ENCODE measurements around the gene CAVIN1. TPM values are rescaled to one million over a fixed set of nuclear protein-coding genes. Genes with fewer than 3 reads are reported as not detected.
A peak's percentile ranks its signal among the peaks of the same experiment; 100 is the strongest.
"Not testable (repeated sequence)": the region's sequence is repeated elsewhere in the genome, so short reads cannot be mapped to it uniquely, and the experiment has no call there.

Gene CAVIN1
- polyA plus RNA-seq, 3 donors: 0.01 TPM; not detected in 2

DNA sequence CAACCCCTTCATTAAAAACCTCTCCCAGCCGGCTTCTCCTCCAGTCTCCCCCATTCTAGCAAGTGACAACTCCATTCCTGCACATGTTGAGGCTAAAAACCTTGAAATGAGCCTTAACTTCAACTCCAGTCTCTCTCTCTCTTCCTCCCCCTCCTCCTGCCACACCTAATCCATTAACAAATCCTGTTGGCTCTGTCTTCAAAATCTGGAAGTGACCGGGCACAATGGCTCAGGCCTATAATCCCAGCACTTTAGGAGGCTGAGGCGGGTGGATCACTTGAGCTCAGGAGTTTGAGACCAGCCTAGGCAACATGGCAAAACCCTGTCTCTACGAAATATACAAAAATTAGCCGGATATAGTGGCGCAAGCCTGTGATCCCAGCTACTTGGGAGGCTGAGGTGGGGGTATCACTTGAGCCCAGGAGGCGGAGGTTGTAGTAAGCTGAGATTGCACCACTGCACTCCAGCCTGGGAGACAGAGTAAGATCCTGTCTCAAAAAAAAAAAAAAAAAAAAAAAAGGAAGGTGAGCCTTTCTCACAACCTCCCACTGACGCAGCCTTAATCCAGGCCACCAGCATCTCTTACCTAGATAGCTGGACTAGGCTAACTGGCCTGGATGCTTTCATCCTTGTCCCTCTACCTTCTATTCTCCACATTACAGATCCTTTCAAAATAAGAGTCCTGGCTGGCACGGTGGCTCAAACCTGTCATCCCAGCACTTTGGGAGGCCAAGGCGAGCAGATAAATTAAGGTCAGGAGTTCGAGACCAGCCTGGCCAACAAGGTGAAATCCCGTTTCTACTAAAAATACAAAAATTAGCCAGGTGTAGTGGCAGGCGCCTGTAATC lies 56.7 kb downstream of the CAVIN1 start:
- WGBS (ENCODE audit: insufficient coverage): 78% methylated on average over 5 of the region's 13 CpGs
- peak overlapping the region; percentile 47 to 92 (median 88) for H3K27ac Mint-ChIP-seq
- peak overlapping the region; percentile 41 to 75 for H3K4me3 Mint-ChIP-seq

DNA sequence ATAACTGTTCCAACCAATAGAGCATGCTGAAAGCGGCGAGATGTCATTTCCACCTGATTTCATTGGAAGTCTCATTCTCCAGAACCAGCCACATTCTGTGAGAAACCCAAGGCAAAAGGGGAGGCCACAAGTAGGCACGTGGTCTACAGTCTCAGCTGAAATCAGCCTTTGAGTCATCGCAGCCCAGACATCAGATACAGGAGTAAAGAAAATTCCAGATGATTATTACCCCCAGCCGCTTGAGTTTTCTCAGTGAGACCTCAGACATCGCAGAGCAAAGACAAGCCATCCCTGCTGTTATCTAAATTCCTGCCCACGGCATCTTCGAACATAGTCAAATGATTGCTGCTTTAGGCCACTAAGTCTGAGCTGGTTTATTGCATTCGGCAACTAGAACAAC lies 57.9 kb downstream of the CAVIN1 start:
- no peak for DNase-seq
- Histone ChIP-seq H3K79me2 (ENCODE audit: insufficient read depth, low read length) (peaks cover 97% of the 10 kb centered on the region), H3K9ac (ENCODE audit: insufficient read depth, low read length, poor library complexity, severe bottlenecking) (no peak overlapping the region), H3K4me1 (ENCODE audit: control insufficient read depth in 1 of 2, insufficient read depth in 2 of 2, low read length in 2 of 2) (peaks cover 44 to 54% of the 10 kb centered on the region in 2 donors), H3K4me2 (replicated peaks; ENCODE audit: extremely low read depth, low read length, poor library complexity, severe bottlenecking) (no peak overlapping the region), H3K27me3 (ENCODE audit: control insufficient read depth in 2 of 2, insufficient read depth in 2 of 2, low read length in 2 of 2) (no peaks in the 10 kb centered on the region), H3K9me3 (replicated peaks in 1 of 2; ENCODE audit: control insufficient read depth in 1 of 2, insufficient read depth in 1 of 2, low read length in 2 of 2) (no peaks in the 10 kb centered on the region), H4K20me1 (ENCODE audit: insufficient read depth, low read length) (peaks cover 97% of the 10 kb centered on the region), H3K27ac (ENCODE audit: low read depth in 1 of 2, low read length in 2 of 2) (no peak overlapping the region), H3K36me3 (replicated peaks in 1 of 2; ENCODE audit: control insufficient read depth in 1 of 2, insufficient read depth in 2 of 2, low read length in 2 of 2) (no peaks in the 10 kb centered on the region), H3K4me3 (replicated peaks in 1 of 3; ENCODE audit: low read depth in 2 of 3, low read length in 3 of 3) (no peak overlapping the region), H2AFZ (ENCODE audit: insufficient read depth, low read depth, low read length, poor library complexity, severe bottlenecking) (no peak overlapping the region)
- H3K36me3 Mint-ChIP-seq: peaks cover 12 to 16% of the 10 kb centered on the region in 2 donors
- H3K4me3 Mint-ChIP-seq: no peak overlapping the region
- peaks cover 0 to 2% (median 0%) of the 10 kb centered on the region in 3 donors for H3K27me3 Mint-ChIP-seq (ENCODE audit: low read depth in 3 of 3)
- WGBS (ENCODE audit: insufficient coverage): 98% methylated on average over 5 of the region's 9 CpGs
- H3K9me3 Mint-ChIP-seq: no peaks in the 10 kb centered on the region
- peaks cover 77% of the 10 kb centered on the region for H3K4me1 Mint-ChIP-seq
- H3K27ac Mint-ChIP-seq: peak overlapping the region in 1 of 7 donors; percentile 55
- intact Hi-C loops (cut with micrococcal nuclease): no loop called here
- TF ChIP-seq, protein P1, sequence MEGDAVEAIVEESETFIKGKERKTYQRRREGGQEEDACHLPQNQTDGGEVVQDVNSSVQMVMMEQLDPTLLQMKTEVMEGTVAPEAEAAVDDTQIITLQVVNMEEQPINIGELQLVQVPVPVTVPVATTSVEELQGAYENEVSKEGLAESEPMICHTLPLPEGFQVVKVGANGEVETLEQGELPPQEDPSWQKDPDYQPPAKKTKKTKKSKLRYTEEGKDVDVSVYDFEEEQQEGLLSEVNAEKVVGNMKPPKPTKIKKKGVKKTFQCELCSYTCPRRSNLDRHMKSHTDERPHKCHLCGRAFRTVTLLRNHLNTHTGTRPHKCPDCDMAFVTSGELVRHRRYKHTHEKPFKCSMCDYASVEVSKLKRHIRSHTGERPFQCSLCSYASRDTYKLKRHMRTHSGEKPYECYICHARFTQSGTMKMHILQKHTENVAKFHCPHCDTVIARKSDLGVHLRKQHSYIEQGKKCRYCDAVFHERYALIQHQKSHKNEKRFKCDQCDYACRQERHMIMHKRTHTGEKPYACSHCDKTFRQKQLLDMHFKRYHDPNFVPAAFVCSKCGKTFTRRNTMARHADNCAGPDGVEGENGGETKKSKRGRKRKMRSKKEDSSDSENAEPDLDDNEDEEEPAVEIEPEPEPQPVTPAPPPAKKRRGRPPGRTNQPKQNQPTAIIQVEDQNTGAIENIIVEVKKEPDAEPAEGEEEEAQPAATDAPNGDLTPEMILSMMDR (IDR thresholded peaks at IDR 0.05): no peak

More for the DNA sequence above, 56.7 kb downstream of the CAVIN1 start:
- H2AFZ ChIP-seq (ENCODE audit: insufficient read depth, low read depth, low read length, poor library complexity, severe bottlenecking); H3K9me3 ChIP-seq (replicated peaks in 1 of 2; ENCODE audit: control insufficient read depth in 1 of 2, insufficient read depth in 1 of 2, low read length in 2 of 2); H3K27me3 Mint-ChIP-seq (ENCODE audit: low read depth in 3 of 3); H3K36me3 ChIP-seq (replicated peaks in 1 of 2; ENCODE audit: control insufficient read depth in 1 of 2, insufficient read depth in 2 of 2, low read length in 2 of 2); H3K9ac ChIP-seq (ENCODE audit: insufficient read depth, low read length, poor library complexity, severe bottlenecking); intact Hi-C loops (cut with micrococcal nuclease); H3K9me3 Mint-ChIP-seq; H3K27me3 ChIP-seq (ENCODE audit: control insufficient read depth in 2 of 2, insufficient read depth in 2 of 2, low read length in 2 of 2): not testable (repeated sequence)
- Histone ChIP-seq H3K4me1 (ENCODE audit: control insufficient read depth in 1 of 2, insufficient read depth in 2 of 2, low read length in 2 of 2) (peaks cover 44 to 54% of the 10 kb centered on the region in 2 donors), H3K79me2 (ENCODE audit: insufficient read depth, low read length) (peaks cover 97% of the 10 kb centered on the region), H4K20me1 (ENCODE audit: insufficient read depth, low read length) (peaks cover 97% of the 10 kb centered on the region), H3K4me3 (replicated peaks in 1 of 3; ENCODE audit: low read depth in 2 of 3, low read length in 3 of 3) (peak overlapping the region in 1 of 3 experiments; percentile 45), H3K4me2 (replicated peaks; ENCODE audit: extremely low read depth, low read length, poor library complexity, severe bottlenecking) (peak overlapping the region; percentile 73), H3K27ac (ENCODE audit: low read depth in 1 of 2, low read length in 2 of 2) (peak overlapping the region; percentile 62 to 73)
- DNase-seq: peak in 2 of 3 donors; percentile 24 to 33
- Mint-ChIP-seq H3K4me1 (peaks cover 74% of the 10 kb centered on the region), H3K36me3 (peaks cover 22 to 24% of the 10 kb centered on the region in 2 donors)
